HTR-8/SVneo (cell line): ENCODE measurements around the gene VWA8.
A peak's percentile ranks its signal among the peaks of the same experiment; 100 is the strongest.
"Not testable (repeated sequence)": the region's sequence is repeated elsewhere in the genome, so short reads cannot be mapped to it uniquely, and the experiment has no call there.

Source experiments
- DNase-seq: peaks from one replicate; pipeline ENCODE4 v3.0.0; 2011; ENCODE audit warnings: low spot score, mixed read lengths; ENCODE audit not compliant: insufficient read length
- FAIRE-seq: peaks from 2 replicates; lab custom pipeline; 2011; peaks lifted over from hg19 to GRCh38; lab: Jason Lieb, UNC

The VWA8 gene

GRCh38 chr13:41548910-41549309, 412.0 kb downstream of the VWA8 start:
- no peak for FAIRE-seq
- DNase-seq = no peak

- no peak for FAIRE-seq
- no peak for DNase-seq
Observed at GRCh38 chr13:41548031-41548430, 412.9 kb downstream of the VWA8 start.

- no peak for FAIRE-seq
Observed at GRCh38 chr13:41547251-41548000, 413.5 kb downstream of the VWA8 start.

GRCh38 chr13:41546372-41547190, 414.3 kb downstream of the VWA8 start:
- DNase-seq = peak; percentile 33
- FAIRE-seq = no peak

More at GRCh38 chr13:41547251-41548000, 413.5 kb downstream of the VWA8 start:
- DNase-seq = no peak

GRCh38 chr13:41545432-41545707, 415.5 kb downstream of the VWA8 start:
- FAIRE-seq = no peak

GRCh38 chr13:41543664-41544300, 417.1 kb downstream of the VWA8 start:
- FAIRE-seq (no peak), DNase-seq (no peak)

More at GRCh38 chr13:41545432-41545707, 415.5 kb downstream of the VWA8 start:
- no peak for DNase-seq

- not testable (repeated sequence) for FAIRE-seq, DNase-seq
Observed at GRCh38 chr13:41542799-41543198, 418.1 kb downstream of the VWA8 start.

- FAIRE-seq = no peak
Observed at GRCh38 chr13:41542281-41542680, 418.6 kb downstream of the VWA8 start.

GRCh38 chr13:41541142-41541938, 419.6 kb downstream of the VWA8 start:
- DNase-seq (no peak), FAIRE-seq (no peak)

More at GRCh38 chr13:41542281-41542680, 418.6 kb downstream of the VWA8 start:
- no peak for DNase-seq

- not testable (repeated sequence) for DNase-seq, FAIRE-seq
Observed at GRCh38 chr13:41540240-41540639, 420.7 kb downstream of the VWA8 start.

GRCh38 chr13:41533266-41534052, 427.4 kb downstream of the VWA8 start:
- DNase-seq (no peak), FAIRE-seq (no peak)

- DNase-seq (no peak), FAIRE-seq (no peak)
Observed at GRCh38 chr13:41528021-41528420, 432.9 kb downstream of the VWA8 start.

GRCh38 chr13:41520660-41521630, 440.0 kb downstream of the VWA8 start:
- no peak for DNase-seq
- no peak for FAIRE-seq

- FAIRE-seq = no peak
- DNase-seq = no peak
Observed at GRCh38 chr13:41520016-41520659, 440.8 kb downstream of the VWA8 start.
